ENCODE results near the gene HIPK2. TPM values are rescaled to one million over a fixed set of nuclear protein-coding genes. Genes with fewer than 3 reads are reported as not detected.

The HIPK2 gene
- total RNA-seq, 2 donors from 2014 or later = 95.1 to 125 TPM

- Mint-ChIP-seq H3K27me3 (ENCODE audit: insufficient read depth) (peaks cover 12% of the 10 kb centered on the region), H3K4me3 (no peak overlapping the region), H3K4me1 (peaks cover 13% of the 10 kb centered on the region), H3K9me3 (no peaks in the 10 kb centered on the region), H3K36me3 (ENCODE audit: low read depth) (no peaks in the 10 kb centered on the region), H3K27ac (no peak overlapping the region)
- Histone ChIP-seq H3K27ac (ENCODE audit: low read depth, low read length) (no peak overlapping the region), H3K4me1 (ENCODE audit: control insufficient read depth, insufficient read depth, low read length) (peaks cover 2% of the 10 kb centered on the region), H3K9me3 (ENCODE audit: control insufficient read depth, low read length) (no peaks in the 10 kb centered on the region), H3K9ac (ENCODE audit: extremely low read depth, low read length, poor library complexity, severe bottlenecking) (no peak overlapping the region), H3K27me3 (ENCODE audit: control insufficient read depth, insufficient read depth, low read length, poor library complexity, severe bottlenecking) (no peaks in the 10 kb centered on the region), H3K4me3 (ENCODE audit: low read length) (no peak overlapping the region), H3K36me3 (ENCODE audit: control insufficient read depth, insufficient read depth, low read length) (no peaks in the 10 kb centered on the region)
- WGBS, 2 experiments (ENCODE audit: insufficient coverage in 1 of 2, insufficient read length in 1 of 2) = 82 to 91% methylated on average over 7 to 12 of the region's 12 CpGs
- DNase-seq = no peak
- no peak for TF ChIP-seq CTCF (conservative IDR thresholded peaks at IDR 0.05)
These were observed 237.6 kb downstream of the HIPK2 start for GRCh38 chr7:139540203-139540602.

GRCh38 chr7:139538881-139539635 lies 238.7 kb downstream of the HIPK2 start:
- DNase-seq = no peak
- WGBS, 2 experiments (ENCODE audit: insufficient coverage in 1 of 2, insufficient read length in 1 of 2) = 93 to 95% methylated on average over 7 to 8 of the region's 8 CpGs
- no peaks in the 10 kb centered on the region for H3K36me3 Mint-ChIP-seq (ENCODE audit: low read depth)
- no peak overlapping the region for H3K4me3 ChIP-seq (ENCODE audit: low read length)
- H3K9me3 ChIP-seq (ENCODE audit: control insufficient read depth, low read length) = no peaks in the 10 kb centered on the region
- H3K4me1 ChIP-seq (ENCODE audit: control insufficient read depth, insufficient read depth, low read length) = no peaks in the 10 kb centered on the region
- no peak for TF ChIP-seq CTCF (conservative IDR thresholded peaks at IDR 0.05)
- H3K27ac Mint-ChIP-seq = no peak overlapping the region
- H3K27me3 ChIP-seq (ENCODE audit: control insufficient read depth, insufficient read depth, low read length, poor library complexity, severe bottlenecking) = no peaks in the 10 kb centered on the region
- H3K36me3 ChIP-seq (ENCODE audit: control insufficient read depth, insufficient read depth, low read length) = no peaks in the 10 kb centered on the region
- no peak overlapping the region for H3K27ac ChIP-seq (ENCODE audit: low read depth, low read length)
- peaks cover 12% of the 10 kb centered on the region for H3K27me3 Mint-ChIP-seq (ENCODE audit: insufficient read depth)
- H3K9ac ChIP-seq (ENCODE audit: extremely low read depth, low read length, poor library complexity, severe bottlenecking) = no peak overlapping the region
- H3K4me3 Mint-ChIP-seq = no peak overlapping the region
- peaks cover 8% of the 10 kb centered on the region for H3K4me1 Mint-ChIP-seq
- no peaks in the 10 kb centered on the region for H3K9me3 Mint-ChIP-seq

GRCh38 chr7:139536152-139536551 lies 241.6 kb downstream of the HIPK2 start:
- Mint-ChIP-seq H3K9me3 (no peaks in the 10 kb centered on the region), H3K36me3 (ENCODE audit: low read depth) (no peaks in the 10 kb centered on the region), H3K27me3 (ENCODE audit: insufficient read depth) (peaks cover 5% of the 10 kb centered on the region), H3K4me3 (no peak overlapping the region), H3K27ac (no peak overlapping the region), H3K4me1 (peaks cover 8% of the 10 kb centered on the region)
- no peak for DNase-seq
- no peak overlapping the region for H3K27ac ChIP-seq (ENCODE audit: low read depth, low read length)
- H3K27me3 ChIP-seq (ENCODE audit: control insufficient read depth, insufficient read depth, low read length, poor library complexity, severe bottlenecking) = no peaks in the 10 kb centered on the region
- no peaks in the 10 kb centered on the region for H3K4me1 ChIP-seq (ENCODE audit: control insufficient read depth, insufficient read depth, low read length)
- no peak overlapping the region for H3K9ac ChIP-seq (ENCODE audit: extremely low read depth, low read length, poor library complexity, severe bottlenecking)
- H3K36me3 ChIP-seq (ENCODE audit: control insufficient read depth, insufficient read depth, low read length) = no peaks in the 10 kb centered on the region
- 97 to 100% methylated on average over 3 to 8 of the region's 8 CpGs for WGBS, 2 experiments (ENCODE audit: insufficient coverage in 1 of 2, insufficient read length in 1 of 2)
- no peaks in the 10 kb centered on the region for H3K9me3 ChIP-seq (ENCODE audit: control insufficient read depth, low read length)
- TF ChIP-seq CTCF (conservative IDR thresholded peaks at IDR 0.05) = no peak
- no peak overlapping the region for H3K4me3 ChIP-seq (ENCODE audit: low read length)
